Nucleus accumbens (tissue), 56 donors: ENCODE data around the gene SPSB3.
A peak's percentile ranks its signal among the peaks of the same experiment; 100 is the strongest.

ENCODE experiments used
- DNase-seq, 56 donors: peaks; one replicate each; lab custom pipeline; 2025; lab: John Stamatoyannopoulos, UW

SPSB3 gene

DNA sequence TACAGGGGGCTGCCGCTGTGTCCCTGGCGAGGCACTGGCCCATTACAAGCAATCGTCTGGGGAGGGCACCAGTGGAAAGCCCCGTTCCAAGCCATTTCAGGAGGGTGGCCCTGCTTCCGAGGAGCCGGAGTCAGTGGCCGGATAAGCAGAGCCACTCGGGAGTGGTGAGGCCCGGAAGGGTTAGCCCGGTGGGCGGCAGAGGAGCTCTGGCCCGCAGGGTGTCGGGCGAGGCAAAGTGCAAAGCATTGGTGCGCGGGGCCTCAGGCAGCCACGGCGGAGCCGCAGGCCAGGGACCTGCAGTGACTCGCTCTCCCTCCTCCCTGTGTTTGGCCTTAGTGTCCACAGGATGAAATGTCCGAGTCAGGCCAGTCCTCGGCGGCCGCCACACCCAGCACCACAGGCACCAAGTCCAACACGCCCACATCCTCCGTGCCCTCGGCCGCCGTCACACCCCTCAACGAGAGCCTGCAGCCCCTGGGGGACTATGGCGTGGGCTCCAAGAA, 35.6 kb downstream of the SPSB3 start:
- no peak for DNase-seq

DNA sequence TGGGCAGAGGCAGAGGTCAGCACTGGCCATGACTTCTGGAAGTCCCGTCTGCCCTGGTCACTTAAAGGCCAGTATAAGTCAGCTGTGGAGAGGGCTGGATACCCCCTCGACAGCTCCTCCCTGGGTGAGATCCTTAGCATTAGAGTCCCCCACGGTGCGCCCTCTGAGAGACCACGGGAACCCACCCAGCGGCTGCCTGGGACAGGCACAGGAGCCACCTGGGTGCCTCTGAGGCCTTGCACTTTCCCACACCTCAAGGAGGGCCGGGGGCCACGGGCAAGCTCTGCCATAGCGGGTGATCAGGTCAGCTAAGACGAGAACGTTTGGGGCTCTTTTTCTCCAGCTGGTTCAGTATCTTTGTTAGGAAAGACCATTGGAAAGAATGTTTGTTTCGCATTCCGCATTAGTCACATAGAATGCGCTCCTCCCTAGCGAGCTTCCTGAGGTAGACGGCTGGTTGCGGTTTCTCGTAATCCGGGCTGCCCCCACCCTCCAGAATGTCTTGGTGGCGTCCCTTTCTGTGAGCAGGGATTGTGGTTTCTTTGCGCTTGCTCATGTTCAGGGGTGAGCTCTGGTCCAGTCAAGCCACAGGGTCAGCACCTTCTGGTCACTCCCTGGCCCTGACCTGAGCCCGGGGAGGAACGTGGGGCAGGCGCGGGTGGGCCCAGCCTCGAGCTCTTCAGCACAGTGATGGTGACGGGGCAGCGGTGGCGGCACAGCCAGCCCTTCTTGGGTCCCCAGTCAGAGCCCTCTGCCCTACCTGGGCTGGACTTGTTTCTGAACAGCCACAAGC, 36.3 kb downstream of the SPSB3 start:
- no peak for DNase-seq

DNA sequence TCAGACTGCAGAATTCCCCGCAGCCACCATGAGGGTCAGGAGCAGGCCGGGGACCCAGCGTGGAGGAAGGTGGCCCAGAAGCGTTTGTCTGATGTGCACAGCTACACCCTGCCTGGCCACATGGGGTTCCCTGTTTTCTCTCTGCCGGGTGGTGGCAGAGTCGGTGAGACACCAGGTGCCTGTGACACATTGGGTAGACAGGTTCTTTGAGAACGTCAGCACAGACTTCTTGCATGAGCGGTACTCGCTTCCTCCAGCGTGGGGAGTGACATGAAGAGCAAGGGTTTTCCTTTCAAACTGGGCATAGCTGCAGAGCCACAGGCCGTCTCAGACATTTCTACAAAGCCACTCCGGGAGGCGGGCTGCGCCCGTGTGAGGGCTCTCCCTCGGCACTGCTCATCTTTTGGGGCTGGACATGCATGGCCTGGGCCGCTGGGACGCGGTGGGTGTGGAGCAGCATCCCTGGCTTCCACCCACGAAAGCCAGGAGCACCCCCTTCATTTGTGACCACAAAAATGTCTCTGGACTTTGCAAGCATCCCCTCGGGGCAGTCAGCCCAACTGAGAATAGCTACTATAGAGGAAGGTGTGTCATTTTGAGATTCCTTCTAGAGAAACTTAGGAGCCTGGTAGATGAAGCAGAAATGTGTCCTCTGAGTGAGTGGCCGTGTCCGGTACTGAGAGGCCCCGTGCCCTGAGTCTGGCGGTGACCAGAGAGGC, 37.0 kb downstream of the SPSB3 start:
- no peak for DNase-seq

DNA sequence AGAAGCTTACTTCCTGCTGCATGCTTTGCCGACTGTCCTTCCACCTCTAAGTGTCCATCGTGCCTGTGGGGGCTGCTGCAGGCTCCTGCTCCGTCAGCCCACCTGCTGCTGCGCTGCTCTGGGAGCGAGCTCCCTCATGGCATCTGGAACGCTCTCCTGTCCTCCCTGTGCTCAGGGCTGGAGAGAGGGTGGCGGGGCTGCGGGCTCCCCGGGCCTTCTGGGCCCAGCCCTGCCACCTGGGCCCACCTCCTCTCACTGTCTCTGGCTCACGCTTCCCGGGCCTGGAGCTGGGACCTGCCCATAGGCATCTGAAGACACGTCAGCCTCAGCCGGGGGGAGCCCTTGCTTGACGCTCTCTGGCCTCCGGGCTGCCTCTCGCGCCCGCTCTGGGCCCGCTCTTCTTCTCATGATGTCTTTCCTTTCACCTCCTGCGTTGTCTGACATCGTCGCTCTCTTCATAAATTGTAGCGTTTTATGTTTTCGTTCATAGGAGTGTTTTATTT, 38.0 kb downstream of the SPSB3 start:
- no peak for DNase-seq

DNA sequence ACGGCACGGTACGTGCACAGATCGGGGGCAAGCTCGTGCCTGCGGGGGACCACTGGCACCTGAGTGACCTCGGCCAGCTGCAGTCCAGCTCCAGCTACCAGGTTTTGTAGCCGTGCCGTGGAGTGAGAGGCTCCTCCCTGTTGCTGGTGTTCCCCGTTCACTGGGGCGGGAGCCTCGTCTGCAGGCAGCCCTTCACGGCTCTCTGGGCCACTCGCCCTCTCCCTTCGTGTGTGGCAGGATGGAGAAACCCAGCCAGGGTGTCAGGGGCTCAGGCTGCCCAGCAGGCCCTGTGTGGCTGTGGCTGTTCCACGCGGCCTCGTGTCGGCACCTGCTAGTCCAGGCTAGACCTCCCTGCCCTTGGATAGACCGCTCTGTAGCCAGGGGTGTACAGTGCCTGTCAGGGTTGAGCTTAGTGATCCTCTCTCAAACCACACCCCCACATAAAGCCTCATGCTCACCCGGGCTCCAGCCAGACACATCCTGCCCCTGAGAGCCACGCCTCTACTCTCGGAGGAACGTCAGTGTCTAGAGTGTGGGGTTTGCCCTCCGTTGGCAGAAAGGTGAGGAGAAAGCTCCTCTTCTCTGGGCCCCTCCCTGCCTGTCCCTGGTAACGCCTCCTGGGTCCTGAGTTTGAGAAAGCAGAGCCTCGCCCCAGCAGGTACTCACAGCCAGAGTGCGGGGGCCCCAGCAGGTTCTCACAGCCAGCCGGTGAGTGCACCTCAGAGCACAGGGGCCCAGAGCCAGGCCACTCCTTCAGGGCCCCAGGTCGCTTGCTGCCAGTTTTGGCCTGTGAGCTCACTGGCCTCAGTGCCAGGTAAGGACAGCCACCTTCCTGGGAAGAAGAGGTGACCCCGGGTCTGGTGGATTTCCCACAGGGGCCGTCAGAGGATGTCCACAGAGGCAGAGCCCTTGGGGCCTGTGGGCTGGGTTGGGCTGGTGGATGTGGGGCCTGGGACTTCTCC, 38.7 kb downstream of the SPSB3 start:
- no peak for DNase-seq

DNA sequence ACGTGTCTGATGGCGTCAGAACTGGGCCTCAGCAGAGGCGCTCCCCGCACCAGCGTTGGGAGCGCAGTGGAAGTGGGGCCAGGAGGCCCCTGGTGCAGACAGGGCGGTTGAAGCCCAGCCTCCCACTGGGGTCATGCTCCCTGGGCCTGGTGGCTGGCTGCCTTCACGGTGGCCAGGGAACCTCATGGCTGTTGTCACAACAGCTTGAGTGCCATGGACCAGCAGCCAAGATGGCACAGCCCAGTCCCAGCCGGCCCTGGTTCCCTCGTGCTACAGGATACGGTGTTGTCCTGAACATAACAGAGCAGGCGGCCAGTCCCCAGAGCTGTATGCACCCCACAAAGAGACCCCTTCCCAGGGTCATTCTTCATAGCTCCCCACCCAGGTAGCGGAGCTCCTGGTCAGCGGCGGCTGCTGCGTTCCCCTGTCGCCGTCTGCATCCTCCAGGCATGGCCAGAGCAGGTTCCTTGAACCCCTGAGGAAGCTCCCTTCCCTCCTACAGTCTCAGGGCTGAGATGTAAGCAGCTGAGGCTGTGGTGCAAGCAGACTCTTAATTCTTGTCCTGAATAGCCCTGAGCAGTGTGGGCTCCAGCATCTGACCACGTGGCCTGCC, 40.7 kb downstream of the SPSB3 start:
- DNase-seq: no peak

DNA sequence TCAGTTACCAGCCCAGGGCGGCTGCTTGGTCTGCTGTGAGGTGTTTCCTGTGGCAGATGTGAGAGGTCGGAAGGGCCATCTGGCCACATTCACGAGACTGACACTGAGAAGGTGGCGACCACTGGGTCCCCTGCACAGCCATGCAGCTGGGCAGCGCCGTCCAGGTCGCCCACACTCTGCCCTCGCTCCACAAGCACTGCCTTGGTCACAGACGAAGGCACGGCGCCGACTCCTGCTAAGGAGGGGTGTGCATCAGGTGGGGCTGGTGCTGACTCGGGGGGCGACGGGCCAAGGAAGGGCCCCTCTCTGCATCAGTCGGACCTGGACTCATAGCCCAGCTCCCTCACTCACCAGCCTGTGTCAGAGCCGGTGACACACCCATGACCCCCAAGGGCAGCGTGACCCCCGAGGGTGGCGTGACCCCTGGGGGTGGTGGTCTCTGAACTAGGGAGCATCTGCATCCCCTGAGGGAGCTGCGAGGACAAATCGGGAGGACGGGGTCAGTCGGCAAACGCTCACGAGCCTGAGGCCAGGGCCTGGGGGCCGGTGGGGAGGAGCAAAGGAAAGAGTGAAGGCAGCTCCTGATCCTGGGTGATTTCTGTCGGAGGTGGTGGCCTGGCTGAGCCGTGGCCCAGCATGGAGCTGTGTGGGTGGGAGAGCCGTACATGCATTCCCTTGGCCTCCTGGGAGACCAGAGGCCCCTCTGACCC, 41.4 kb downstream of the SPSB3 start:
- DNase-seq: no peak

DNA sequence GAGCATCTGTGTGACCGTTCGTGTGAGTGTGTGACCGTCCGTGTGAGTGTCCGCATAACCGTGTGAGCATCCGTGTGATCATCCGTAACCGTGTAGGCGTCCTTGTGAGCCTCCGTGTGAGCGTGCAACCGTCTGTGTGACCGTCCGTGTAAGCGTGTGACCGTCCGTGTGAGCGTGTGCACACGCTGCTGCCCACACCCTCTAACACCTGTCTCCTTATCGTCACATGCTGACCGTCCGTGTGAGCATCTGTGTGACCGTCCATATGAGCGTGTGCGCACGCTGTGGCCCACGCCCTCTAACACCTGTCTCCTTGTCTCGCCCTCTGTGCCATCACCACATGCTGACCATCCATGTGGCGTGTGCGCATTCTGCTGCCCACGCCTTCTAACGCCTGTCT, 42.1 kb downstream of the SPSB3 start:
- DNase-seq: no peak

DNA sequence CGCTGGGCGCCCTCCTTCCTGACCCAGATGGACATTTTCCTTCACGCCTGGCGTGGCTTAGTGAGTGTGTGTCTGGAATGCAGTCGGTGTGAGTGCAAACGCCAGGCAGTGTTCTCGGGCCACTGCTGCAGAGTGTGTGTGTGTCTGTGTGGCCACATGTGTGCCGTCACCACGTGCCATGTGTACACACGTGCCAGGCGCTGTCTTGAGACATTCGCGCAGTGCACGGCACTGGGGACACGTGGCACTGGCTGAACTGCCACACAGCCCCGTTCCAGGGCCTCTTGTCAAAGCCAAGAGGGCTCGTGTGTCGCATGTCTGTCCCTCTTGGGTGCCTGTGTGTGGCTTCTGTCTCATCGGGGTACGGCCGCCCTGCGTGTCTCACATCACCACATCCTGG, 47.6 kb downstream of the SPSB3 start:
- DNase-seq: no peak

DNA sequence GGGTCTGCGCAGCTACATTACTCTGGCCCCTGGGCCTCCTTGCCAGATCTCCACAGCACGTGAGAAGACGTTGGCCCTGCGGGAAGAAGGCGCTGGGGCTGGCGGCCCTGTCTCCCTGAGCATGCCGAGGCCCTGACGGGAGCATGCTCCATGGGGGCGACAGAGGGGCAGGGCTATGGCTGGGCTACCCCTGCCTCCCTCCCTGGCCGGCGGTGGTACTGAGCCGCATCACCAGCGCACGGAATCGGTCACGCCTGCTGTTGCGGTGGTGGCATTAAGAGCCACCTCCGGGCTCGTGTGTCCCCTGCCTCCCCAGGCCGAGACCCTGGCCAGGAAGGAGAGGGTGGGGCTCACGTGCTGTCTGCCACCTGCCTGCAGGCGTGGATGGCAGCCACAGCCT, 48.2 kb downstream of the SPSB3 start:
- no peak for DNase-seq

DNA sequence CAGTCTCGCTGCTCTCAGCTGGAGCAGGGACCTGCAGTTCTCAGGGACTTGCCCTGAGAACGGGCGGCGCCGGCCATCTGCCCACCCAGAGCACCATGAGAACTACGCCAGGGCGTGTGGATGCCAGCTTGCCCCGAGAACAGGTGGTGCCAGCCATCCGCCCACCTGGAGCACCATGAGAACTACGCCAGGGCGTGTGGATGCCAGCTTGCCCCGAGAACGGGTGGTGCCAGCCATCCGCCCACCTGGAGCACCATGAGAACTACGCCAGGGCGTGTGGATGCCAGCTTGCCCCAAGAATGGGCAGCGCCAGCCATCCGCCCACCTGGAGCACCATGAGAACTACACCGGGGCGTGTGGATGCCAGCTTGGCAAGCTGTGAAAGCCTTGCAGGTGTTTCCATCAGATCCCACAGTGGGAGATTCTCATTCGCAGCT, 49.8 kb downstream of the SPSB3 start:
- DNase-seq: peak in 1 of 56 donors; percentile 5

DNA sequence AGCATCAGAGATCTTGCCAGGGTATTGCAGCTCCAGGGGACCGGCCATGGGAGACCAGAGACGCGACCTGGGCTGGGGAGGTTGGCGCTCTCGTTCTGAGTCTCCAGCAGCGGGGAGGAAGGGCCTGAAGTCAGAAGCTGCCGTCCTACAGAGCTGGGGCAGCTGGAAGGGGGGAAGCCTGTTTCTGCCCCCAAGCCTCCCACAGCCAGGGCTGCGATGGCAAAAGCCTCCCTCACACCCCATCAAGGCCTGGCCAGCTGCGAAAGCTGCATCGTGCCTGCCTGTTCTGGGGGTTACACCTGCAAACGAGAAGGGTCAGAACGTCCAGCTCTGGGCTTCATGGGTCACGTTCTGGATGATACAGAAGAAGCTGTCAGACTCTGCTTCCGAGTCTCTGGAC, 50.3 kb downstream of the SPSB3 start:
- no peak for DNase-seq

DNA sequence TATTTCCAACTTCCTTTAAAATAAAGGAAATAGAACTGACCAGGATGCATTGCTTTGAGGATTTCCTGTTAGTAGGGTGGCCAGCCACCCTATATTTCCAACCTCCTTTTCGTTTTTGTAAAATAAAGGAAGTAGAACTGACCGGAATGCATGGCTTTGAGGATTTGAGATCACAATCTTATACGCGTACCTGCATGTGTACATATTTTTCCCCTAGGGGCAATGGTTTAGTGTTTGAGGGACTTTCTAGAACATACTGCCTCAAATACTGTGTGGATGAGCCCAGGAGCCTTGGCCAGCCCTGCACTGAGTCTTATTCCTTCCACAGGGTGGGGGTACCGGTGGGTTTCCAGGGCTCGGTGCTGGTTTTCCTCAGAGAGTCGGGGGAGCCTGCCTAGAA, 50.8 kb downstream of the SPSB3 start:
- DNase-seq: no peak

DNA sequence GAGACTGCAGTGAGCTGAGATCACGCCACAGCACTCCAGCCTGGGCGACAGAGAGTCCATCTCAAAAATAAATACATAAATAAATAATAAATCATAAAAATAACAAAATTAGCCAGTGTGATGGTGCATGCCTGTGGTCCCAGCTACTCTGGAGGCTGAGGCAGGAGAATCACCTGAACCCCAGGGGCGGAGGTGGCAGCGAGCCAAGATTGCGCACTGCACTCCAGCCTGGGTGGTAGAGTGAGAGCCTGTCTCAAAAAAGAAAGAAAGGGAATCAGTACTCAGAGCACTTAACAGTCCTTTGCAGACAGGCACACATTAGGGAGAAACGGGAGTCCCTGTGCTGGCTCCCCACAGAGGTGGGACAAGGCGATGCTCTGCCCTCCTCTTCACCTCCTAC, 51.3 kb downstream of the SPSB3 start:
- DNase-seq: no peak

DNA sequence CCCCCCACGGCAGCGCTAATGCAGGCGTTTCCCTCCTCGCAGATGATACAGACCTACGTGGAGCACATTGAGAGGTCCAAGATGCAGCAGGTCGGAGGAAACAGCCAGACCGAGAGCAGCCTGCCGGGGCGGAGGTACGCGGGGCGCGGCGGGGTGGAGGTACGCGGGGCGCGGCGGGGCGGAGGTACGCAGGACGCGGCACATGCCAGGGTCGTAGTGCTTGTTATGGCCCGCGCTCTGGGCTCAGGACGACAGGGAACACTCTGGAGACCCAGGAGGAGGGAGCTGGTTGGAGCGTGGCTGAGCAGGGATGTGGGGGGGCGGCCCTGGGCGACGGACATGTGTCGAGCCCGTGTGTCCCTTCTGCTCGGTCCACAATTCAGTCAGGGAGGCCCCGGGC, 52.9 kb downstream of the SPSB3 start:
- DNase-seq: no peak

DNA sequence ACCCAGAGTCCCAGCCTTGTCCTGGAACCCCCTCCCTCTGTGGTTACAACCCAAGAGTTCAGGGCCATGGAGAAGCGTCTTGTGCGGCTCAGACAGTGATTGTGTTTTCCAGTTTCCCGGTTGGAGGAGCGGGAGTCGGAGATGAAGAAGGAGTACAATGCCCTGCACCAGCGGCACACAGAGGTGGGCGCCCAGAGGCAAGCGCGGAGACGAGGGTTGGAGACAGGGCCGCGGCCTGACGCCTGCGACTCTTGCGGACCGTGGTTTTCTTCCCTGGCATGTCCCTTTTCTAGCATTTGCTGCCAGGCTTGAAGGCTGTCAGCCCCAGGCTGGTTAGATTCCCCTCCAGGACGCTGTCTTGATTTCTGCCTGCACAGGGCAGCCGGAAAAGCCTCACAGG, 53.3 kb downstream of the SPSB3 start:
- no peak for DNase-seq

DNA sequence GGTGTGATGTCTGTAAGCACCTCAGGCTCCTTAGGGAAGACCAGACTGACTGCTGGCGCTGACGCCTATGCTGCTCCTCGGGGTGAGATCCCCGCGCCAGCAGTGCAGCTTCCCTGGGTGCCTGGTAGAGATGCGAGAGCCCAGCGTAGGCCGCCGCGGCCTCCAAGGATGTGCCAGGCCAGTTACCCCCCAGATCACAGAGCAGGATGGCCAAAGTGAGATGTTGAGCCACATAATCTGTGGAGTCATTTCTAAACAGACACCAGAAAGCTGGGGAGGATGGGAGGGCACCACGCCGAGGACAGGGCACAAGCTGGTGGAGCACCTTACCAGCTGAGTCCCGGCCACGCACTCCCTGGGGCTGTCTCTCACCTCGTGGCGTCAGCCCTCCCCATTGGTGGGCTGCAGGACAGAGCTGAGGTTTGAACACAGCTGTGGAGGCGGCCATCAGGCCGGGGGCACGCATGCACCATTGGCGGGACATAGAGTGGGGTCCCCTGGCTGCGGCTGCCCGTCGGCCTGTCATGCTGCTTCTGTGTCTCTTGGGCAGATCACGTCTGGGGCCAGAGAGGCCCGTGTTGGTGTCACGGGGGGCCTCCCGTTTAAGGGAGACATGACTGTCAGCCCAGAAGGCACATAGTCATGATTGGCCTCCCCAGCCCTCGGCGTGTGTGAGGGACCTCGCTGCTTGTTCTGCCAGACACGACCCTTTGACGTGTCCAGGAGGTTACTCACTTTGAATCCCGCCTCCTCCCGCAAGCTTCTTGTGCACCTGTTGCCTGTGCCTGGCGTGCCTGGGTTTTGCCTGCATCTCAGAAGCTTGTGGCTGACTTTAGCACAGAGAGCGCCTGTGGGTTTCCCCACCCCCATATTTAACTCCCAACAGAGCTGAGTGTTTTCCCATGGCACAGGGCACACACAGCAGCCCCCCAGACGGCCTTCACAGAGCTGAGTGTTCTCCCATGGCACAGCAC, 54.4 kb downstream of the SPSB3 start:
- DNase-seq: no peak
